GM12801 (cell line): ENCODE measurements around the gene COQ5.

Source experiments
- TF ChIP-seq, protein P1 (sequence below): IDR thresholded peaks from one replicate; pipeline ENCODE4 v1.5.1; 2011; ENCODE audit warnings: control low read depth; ENCODE audit not compliant: insufficient read length; ENCODE audit errors: extremely low read depth

Gene COQ5

GRCh38 chr12:120489018-120489417 is 39.9 kb downstream of the COQ5 start:
- TF ChIP-seq, protein P1, sequence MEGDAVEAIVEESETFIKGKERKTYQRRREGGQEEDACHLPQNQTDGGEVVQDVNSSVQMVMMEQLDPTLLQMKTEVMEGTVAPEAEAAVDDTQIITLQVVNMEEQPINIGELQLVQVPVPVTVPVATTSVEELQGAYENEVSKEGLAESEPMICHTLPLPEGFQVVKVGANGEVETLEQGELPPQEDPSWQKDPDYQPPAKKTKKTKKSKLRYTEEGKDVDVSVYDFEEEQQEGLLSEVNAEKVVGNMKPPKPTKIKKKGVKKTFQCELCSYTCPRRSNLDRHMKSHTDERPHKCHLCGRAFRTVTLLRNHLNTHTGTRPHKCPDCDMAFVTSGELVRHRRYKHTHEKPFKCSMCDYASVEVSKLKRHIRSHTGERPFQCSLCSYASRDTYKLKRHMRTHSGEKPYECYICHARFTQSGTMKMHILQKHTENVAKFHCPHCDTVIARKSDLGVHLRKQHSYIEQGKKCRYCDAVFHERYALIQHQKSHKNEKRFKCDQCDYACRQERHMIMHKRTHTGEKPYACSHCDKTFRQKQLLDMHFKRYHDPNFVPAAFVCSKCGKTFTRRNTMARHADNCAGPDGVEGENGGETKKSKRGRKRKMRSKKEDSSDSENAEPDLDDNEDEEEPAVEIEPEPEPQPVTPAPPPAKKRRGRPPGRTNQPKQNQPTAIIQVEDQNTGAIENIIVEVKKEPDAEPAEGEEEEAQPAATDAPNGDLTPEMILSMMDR = no peak

DNA sequence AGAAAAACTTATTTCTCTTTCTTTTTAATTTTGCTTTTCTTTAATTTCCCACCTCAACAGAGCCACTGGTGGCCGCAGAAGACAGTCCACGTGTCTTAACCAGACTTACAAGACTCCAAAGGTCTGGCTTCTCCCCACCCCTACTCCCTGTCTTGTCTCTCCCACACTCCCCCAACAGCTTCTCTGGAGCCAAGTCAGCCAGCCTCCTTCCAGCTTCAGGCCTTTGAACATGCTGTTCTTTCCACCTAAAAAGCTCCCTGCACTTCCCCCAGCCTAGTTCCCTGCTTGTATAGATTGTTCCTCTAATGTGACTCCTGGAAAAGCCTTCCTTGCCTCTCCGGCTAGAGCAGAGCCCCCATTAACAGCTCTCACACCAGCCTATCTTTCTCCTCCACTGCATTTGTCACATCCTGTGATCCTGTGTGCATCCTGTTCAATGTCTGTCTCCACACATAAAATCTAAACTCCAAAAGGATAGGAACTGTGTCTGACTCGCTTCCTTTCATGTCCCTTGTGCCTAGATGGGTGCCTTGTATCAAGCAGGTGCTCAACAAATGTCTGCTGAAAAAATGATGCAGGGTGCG is 40.8 kb downstream of the COQ5 start:
- TF ChIP-seq, protein P1 = no peak

DNA sequence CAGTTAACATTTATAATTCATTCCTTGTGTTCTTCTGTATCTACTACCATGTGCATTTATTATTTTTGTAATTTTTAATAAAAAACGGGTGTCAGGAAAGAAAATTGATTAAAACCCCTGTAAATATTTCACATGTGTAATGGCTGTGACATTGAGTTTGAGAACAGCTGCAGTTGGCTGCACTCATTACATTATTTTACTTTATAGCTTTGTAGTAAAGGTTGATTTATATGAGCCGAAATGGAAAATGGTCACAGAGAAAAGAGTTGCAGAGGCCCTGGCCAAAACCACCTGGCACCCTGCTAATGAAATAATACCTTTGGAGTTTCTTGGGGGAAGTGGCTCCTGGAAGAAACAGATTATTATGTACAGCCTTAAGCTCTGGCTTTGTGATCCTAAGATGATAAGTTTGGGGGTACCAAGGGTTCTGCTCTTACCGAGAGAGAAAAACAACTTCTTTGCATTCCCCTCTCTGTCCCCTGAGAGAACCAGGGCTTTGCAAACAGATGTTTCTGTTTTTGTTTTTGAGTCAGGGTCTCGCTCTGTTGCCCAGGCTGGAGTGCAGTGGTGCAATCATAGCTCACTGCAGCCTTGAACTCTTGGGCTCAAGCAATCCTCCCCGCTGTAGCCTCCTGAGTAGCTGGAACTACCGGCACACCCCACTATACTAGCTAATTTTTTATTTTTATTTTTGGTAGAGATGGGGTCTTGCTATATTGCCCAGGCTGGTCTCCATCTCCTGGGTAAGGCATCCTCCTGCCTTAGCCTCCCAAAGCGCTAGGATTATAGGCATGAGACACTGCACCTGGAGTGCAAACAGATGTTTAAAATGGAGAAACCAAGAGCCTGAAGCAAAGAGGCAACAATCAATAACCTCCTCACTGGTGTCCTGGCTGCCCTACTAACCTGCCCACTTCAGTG is 42.7 kb downstream of the COQ5 start:
- TF ChIP-seq, protein P1 = no peak

GRCh38 chr12:120483621-120484020 is 45.3 kb downstream of the COQ5 start:
- TF ChIP-seq, protein P1 = no peak

DNA sequence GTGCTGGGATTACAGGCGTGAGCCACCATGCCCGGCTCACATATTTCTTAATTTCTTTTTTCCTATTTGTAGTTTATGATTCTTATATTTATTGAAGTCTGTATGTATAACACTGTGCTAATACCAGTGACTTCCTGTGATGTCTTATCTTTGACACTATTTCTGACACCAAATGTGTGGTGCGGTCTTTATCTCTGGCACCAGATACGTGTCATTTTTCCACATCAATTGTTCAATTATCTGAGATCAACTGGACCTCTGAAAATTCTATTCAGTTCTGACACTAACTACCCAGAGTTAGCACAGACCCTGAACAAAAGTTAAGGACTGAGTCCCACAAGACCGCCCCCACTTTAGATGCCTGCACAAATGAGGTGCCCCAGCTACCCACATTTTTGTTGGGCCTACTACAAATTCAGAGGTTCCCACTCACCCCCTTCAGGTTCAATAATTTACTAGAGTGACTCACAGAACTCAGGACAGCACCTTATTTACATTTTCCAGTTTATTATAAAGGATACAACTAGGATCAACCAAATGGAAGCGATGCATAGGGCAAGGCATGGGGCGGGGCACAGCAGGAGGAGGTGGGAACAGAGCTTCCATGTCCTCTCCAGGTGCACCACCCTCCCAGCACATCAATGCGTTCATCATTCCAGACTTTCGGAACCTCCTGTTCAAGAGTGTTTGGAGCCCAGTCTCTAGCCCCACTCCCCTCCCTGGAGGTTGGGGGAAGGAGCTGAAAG is 47.8 kb downstream of the COQ5 start:
- TF ChIP-seq, protein P1 = no peak

- TF ChIP-seq, protein P1 = no peak
Observed at GRCh38 chr12:120480211-120480610, 48.7 kb downstream of the COQ5 start.

DNA sequence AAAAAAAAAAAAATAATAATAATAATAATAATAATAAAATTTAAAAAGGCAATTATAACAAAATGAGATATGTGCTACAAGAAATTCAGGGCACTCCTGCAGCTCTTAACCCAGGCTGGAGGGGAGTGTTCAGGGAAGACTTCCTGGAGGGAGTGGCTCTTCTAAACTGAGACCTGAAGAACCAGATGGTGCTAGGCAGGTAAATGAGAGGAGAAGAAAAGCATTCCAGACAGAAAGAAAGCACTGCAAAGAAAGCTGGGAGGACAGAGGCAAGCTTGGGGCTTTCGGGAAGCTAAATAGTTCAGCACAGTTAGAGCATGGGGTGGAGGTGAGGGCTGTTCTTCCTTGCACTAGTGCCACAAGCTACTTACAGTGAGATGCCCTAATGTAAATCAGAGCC is 49.5 kb downstream of the COQ5 start:
- TF ChIP-seq, protein P1 = no peak
